Small intestine (tissue), 7 donors: ENCODE data around the gene TNPO3. TPM values are rescaled to one million over a fixed set of nuclear protein-coding genes. Genes with fewer than 3 reads are reported as not detected.

Experiments used
- DNase-seq, 2 donors: peaks; one replicate each; pipeline versions ENCODE4 v3.0.0 to v3.0.0-alpha.2; 2013
- FAIRE-seq: peaks from 2 replicates; lab custom pipeline; 2012; peaks lifted over from hg19 to GRCh38; lab: Jason Lieb, UNC
- H3K27ac ChIP-seq, 3 donors: one replicate each; pipeline ENCODE4 v1.5.1; 2013; ENCODE audit warnings: low read length in 2 of 3, mild to moderate bottlenecking in 2 of 3, control low read depth in 1 of 3, inconsistent platforms in 1 of 3, low read depth in 1 of 3, moderate library complexity in 1 of 3
- H3K27me3 ChIP-seq, 3 donors: one replicate each; pipeline ENCODE4 v1.6.1; 2013; ENCODE audit warnings: low read length in 3 of 3, inconsistent platforms in 1 of 3; ENCODE audit not compliant: control insufficient read depth in 3 of 3, insufficient read depth in 3 of 3
- H3K36me3 ChIP-seq, 3 donors: one replicate each; pipeline ENCODE4 v1.6.1; 2013; ENCODE audit warnings: low read length in 3 of 3, inconsistent platforms in 1 of 3, low read depth in 1 of 3, mild to moderate bottlenecking in 1 of 3, moderate library complexity in 1 of 3; ENCODE audit not compliant: control insufficient read depth in 3 of 3, insufficient read depth in 2 of 3
- H3K4me1 ChIP-seq, 3 donors: one replicate each; pipeline ENCODE4 v1.6.1; 2013; ENCODE audit warnings: low read length in 2 of 3, inconsistent platforms in 1 of 3, low read depth in 1 of 3, mild to moderate bottlenecking in 1 of 3, moderate library complexity in 1 of 3; ENCODE audit not compliant: control insufficient read depth in 3 of 3, insufficient read depth in 2 of 3
- H3K4me3 ChIP-seq, 3 donors: one replicate each; pipeline ENCODE4 v1.5.1; 2013; ENCODE audit warnings: low read length in 3 of 3, control low read depth in 1 of 3, inconsistent platforms in 1 of 3, low read depth in 1 of 3, mild to moderate bottlenecking in 1 of 3, moderate library complexity in 1 of 3
- H3K9me3 ChIP-seq, 2 donors: one replicate each; pipeline ENCODE4 v1.6.1; 2013; ENCODE audit warnings: low read depth in 1 of 2, low read length in 1 of 2; ENCODE audit not compliant: control insufficient read depth in 2 of 2, insufficient read depth in 1 of 2
- WGBS, 3 donors: extraction: QIAGEN DNeasy Blood & Tissue Kit; methylation state at CpG; one replicate each; pipeline ENCODE4 v1.1.7; 2013; 5-methylcytosine and 5-hydroxymethylcytosine counted together
- polyA plus RNA-seq, 4 donors: library from polyadenylated mRNA; stranded (reverse) in 3 of 4; unstranded in 1 of 4; fragments of 200-250 nt in 3 of 4; fragments of 120-200 nt in 1 of 4; gene quantifications; one replicate each; pipeline versions ENCODE4 v1.2.1 to v1.2.3, GENCODE V29; 2013
- donor health status: healthy with polysubstance abuse.
- donor health status: control.
- donor health status: control.
- donor health status: Bipolar disorder and iron deficiency.
- donor health status: healthy.

The TNPO3 gene
- polyA plus RNA-seq, 4 donors, result 14.1 to 34.1 (median 17.2) TPM

GRCh38 chr7:128986609-128987008 is 68.3 kb downstream of the TNPO3 start:
- no peaks in the 10 kb centered on the region for H3K9me3 ChIP-seq
- 92 to 96% (median 95%) methylated on average over 3 of the region's 3 CpGs for WGBS, 3 donors
- H3K27ac ChIP-seq, result no peak overlapping the region
- no peaks in the 10 kb centered on the region for H3K4me1 ChIP-seq
- peaks cover 5 to 31% (median 11%) of the 10 kb centered on the region in 3 donors for H3K36me3 ChIP-seq
- H3K4me3 ChIP-seq, result no peak overlapping the region
- H3K27me3 ChIP-seq, result no peaks in the 10 kb centered on the region
- no peak for FAIRE-seq
- no peak for DNase-seq

- H3K4me1 ChIP-seq, result no peaks in the 10 kb centered on the region
- H3K4me3 ChIP-seq, result no peak overlapping the region
- DNase-seq, result no peak
- no peak for FAIRE-seq
- H3K27ac ChIP-seq, result no peak overlapping the region
- no peaks in the 10 kb centered on the region for H3K9me3 ChIP-seq
- H3K27me3 ChIP-seq, result no peaks in the 10 kb centered on the region
- peaks cover 5 to 32% (median 11%) of the 10 kb centered on the region in 3 donors for H3K36me3 ChIP-seq
These were observed 69.3 kb downstream of the TNPO3 start for GRCh38 chr7:128985660-128986059.

GRCh38 chr7:128982105-128982504 is 72.8 kb downstream of the TNPO3 start:
- no peaks in the 10 kb centered on the region for H3K27me3 ChIP-seq
- H3K4me1 ChIP-seq, result no peaks in the 10 kb centered on the region
- FAIRE-seq (no peak), DNase-seq (no peak)
- H3K4me3 ChIP-seq, result no peak overlapping the region
- no peaks in the 10 kb centered on the region for H3K9me3 ChIP-seq
- no peak overlapping the region for H3K27ac ChIP-seq
- H3K36me3 ChIP-seq, result peaks cover 13 to 31% (median 14%) of the 10 kb centered on the region in 3 donors
- WGBS, 3 donors, result 96 to 98% (median 98%) methylated on average over 2 of the region's 2 CpGs

GRCh38 chr7:128974241-128974934 is 80.5 kb downstream of the TNPO3 start:
- no peaks in the 10 kb centered on the region for H3K27me3 ChIP-seq
- no peak overlapping the region for H3K4me3 ChIP-seq
- DNase-seq (no peak), FAIRE-seq (no peak)
- no peaks in the 10 kb centered on the region for H3K4me1 ChIP-seq
- peaks cover 15 to 34% (median 31%) of the 10 kb centered on the region in 3 donors for H3K36me3 ChIP-seq
- WGBS, 3 donors, result 86 to 90% (median 89%) methylated on average over 7 of the region's 7 CpGs
- H3K9me3 ChIP-seq, result no peaks in the 10 kb centered on the region
- H3K27ac ChIP-seq, result no peak overlapping the region

- Histone ChIP-seq H3K27me3 (no peaks in the 10 kb centered on the region), H3K27ac (no peak overlapping the region), H3K4me3 (no peak overlapping the region), H3K9me3 (no peaks in the 10 kb centered on the region), H3K4me1 (no peaks in the 10 kb centered on the region), H3K36me3 (peaks cover 14 to 31% (median 29%) of the 10 kb centered on the region in 3 donors)
- WGBS, 3 donors, result 87 to 100% (median 96%) methylated on average over 1 of the region's 1 CpG
- DNase-seq (no peak), FAIRE-seq (no peak)
These were observed 86.3 kb downstream of the TNPO3 start for GRCh38 chr7:128968624-128969023.

GRCh38 chr7:128963327-128963757 is 91.6 kb downstream of the TNPO3 start:
- WGBS, 3 donors, result 73 to 86% (median 76%) methylated on average over 1 of the region's 1 CpG
- no peaks in the 10 kb centered on the region for H3K27me3 ChIP-seq
- no peaks in the 10 kb centered on the region for H3K9me3 ChIP-seq
- no peaks in the 10 kb centered on the region for H3K4me1 ChIP-seq
- no peak overlapping the region for H3K4me3 ChIP-seq
- FAIRE-seq (no peak), DNase-seq (no peak)
- no peak overlapping the region for H3K27ac ChIP-seq
- H3K36me3 ChIP-seq, result peaks cover 8 to 19% (median 17%) of the 10 kb centered on the region in 3 donors

- FAIRE-seq (no peak), DNase-seq (no peak)
- no peaks in the 10 kb centered on the region for H3K27me3 ChIP-seq
- H3K36me3 ChIP-seq, result peaks cover 8 to 19% (median 19%) of the 10 kb centered on the region in 3 donors
- H3K27ac ChIP-seq, result no peak overlapping the region
- no peak overlapping the region for H3K4me3 ChIP-seq
- H3K4me1 ChIP-seq, result no peaks in the 10 kb centered on the region
- no peaks in the 10 kb centered on the region for H3K9me3 ChIP-seq
These were observed 92.0 kb downstream of the TNPO3 start for GRCh38 chr7:128962899-128963298.

- FAIRE-seq, result no peak
- Histone ChIP-seq H3K27me3 (no peaks in the 10 kb centered on the region), H3K27ac (no peak overlapping the region), H3K4me1 (no peaks in the 10 kb centered on the region), H3K9me3 (no peaks in the 10 kb centered on the region), H3K4me3 (no peak overlapping the region), H3K36me3 (peaks cover 15 to 22% (median 17%) of the 10 kb centered on the region in 3 donors)
- 87 to 91% (median 91%) methylated on average over 8 of the region's 8 CpGs for WGBS, 3 donors
- DNase-seq, result no peak
These were observed 93.8 kb downstream of the TNPO3 start for GRCh38 chr7:128961030-128961659.
